Tibial artery (tissue), 4 donors: Measurements from ENCODE around the gene GNG13.

Source experiments
- DNase-seq, 2 donors: peaks; one replicate each; pipeline ENCODE4 v3.0.0-alpha.2; 2019
- H3K27ac ChIP-seq, 2 donors: fragments of 200-600 bp; sonication (generic) in 1 of 2; 1 replicate in 1 of 2; 2 replicates in 1 of 2; pipeline ENCODE4 v1.5.1; 2018 to 2019; ENCODE audit warnings: mild to moderate bottlenecking in 1 of 2
- H3K27me3 ChIP-seq, 2 donors: fragments of 200-600 bp; sonication (generic) in 1 of 2; one replicate each; pipeline versions ENCODE4 v1.5.1 to v1.6.0; 2016 to 2019
- H3K36me3 ChIP-seq, 3 donors: fragments of 200-600 bp; sonication (generic) in 2 of 3; one replicate each; pipeline ENCODE4 v1.5.1; 2016 to 2019; ENCODE audit warnings: mild to moderate bottlenecking in 2 of 3
- H3K4me1 ChIP-seq, 4 donors: fragments of 200-600 bp; sonication (generic) in 2 of 4; 1 replicate in 3 of 4; 2 replicates in 1 of 4; pipeline ENCODE4 v1.5.1; 2016 to 2019
- H3K4me3 ChIP-seq, 2 donors: fragments of 200-600 bp; sonication (generic) in 1 of 2; 1 replicate in 1 of 2; 2 replicates in 1 of 2; pipeline ENCODE4 v1.5.1; 2018 to 2019; ENCODE audit warnings: mild to moderate bottlenecking in 2 of 2
- H3K9me3 ChIP-seq, 3 donors: fragments of 200-600 bp; sonication (generic) in 1 of 3; one replicate each; pipeline ENCODE4 v1.5.1; 2016 to 2019
- intact Hi-C: fragments of 100-400 bp; cut with DNase I; formaldehyde crosslinking; loops from one replicate; pipeline ENCODE4 v1.15.0; 2023; ENCODE audit warnings: low total_unique reads
- TF ChIP-seq, protein P1 (sequence below), 2 experiments: fragments of 200-600 bp in 1 of 2; fragments of 450-650 bp in 1 of 2; IDR thresholded peaks; one replicate each; pipeline ENCODE4 v1.5.1; 2017 to 2019; ENCODE audit warnings: antibody characterized with exemption in 2 of 2, mild to moderate bottlenecking in 1 of 2, moderate library complexity in 1 of 2

GNG13 gene

DNA sequence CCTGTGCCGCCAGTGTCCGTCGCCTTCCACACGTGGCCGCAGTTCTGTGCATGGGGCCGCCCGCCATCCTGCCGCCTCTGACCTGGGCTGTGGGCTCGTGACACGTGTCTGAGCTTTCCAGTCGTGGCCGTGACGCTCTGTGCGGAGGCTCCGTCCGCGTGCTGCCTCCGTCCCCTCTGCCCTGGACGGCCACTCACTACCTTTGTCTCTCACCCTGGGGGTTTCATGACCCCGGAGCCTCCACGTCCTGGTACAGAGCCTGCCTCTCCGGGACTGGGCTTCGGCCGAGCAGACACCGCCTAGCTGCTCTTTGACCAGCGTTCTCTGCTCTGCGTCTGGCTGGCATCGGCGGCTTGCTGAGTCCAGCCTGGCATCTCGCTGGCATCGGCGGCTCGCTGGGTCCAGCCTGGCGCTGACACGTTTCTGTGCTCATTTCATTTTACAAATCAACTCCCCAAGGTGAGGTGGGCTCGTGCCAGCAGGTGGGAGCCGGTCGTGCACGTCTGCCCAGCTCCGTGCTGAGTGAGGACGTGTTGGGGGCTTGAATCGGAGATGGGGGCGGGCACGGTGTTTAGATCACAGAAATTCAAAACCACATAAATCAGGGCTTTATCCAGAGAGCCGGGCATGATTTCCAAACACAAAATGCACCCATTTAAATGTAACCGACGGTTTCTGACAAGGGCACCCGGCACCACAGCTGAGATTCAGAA is 44.3 kb upstream of the GNG13 start:
- intact Hi-C loops = no loop called here
- DNase-seq = no peak
- Histone ChIP-seq H3K36me3 (no peaks in the 10 kb centered on the region), H3K4me3 (no peak overlapping the region), H3K9me3 (no peaks in the 10 kb centered on the region), H3K4me1 (no peaks in the 10 kb centered on the region), H3K27me3 (peaks cover 0 to 35% of the 10 kb centered on the region in 2 donors), H3K27ac (no peak overlapping the region)
- TF ChIP-seq, protein P1, sequence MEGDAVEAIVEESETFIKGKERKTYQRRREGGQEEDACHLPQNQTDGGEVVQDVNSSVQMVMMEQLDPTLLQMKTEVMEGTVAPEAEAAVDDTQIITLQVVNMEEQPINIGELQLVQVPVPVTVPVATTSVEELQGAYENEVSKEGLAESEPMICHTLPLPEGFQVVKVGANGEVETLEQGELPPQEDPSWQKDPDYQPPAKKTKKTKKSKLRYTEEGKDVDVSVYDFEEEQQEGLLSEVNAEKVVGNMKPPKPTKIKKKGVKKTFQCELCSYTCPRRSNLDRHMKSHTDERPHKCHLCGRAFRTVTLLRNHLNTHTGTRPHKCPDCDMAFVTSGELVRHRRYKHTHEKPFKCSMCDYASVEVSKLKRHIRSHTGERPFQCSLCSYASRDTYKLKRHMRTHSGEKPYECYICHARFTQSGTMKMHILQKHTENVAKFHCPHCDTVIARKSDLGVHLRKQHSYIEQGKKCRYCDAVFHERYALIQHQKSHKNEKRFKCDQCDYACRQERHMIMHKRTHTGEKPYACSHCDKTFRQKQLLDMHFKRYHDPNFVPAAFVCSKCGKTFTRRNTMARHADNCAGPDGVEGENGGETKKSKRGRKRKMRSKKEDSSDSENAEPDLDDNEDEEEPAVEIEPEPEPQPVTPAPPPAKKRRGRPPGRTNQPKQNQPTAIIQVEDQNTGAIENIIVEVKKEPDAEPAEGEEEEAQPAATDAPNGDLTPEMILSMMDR (IDR thresholded peaks at IDR 0.05) = no peak

DNA sequence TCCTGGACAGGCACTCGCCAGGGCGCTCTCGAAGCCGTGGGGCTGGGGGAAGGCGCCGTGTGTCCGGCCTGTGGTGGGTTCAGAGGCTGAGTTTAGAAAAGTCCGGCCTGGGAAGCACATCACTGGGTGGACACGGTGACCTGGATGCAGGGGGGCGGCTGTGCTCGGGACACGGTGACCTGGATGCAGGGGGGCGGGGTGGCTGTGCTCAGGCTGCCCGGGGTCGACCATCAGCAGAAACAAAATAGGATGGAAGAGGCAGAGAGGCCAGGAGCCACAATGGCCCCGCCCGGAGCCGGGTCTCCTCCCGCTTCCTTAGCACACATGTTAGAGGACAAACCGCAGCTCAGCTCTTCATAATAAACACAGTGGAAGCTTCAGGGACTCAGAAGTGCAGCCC is 43.2 kb upstream of the GNG13 start:
- intact Hi-C loops = no loop called here
- no peaks in the 10 kb centered on the region for H3K4me1 ChIP-seq
- no peaks in the 10 kb centered on the region for H3K9me3 ChIP-seq
- no peaks in the 10 kb centered on the region for H3K36me3 ChIP-seq
- no peak overlapping the region for H3K27ac ChIP-seq
- peaks cover 0 to 42% of the 10 kb centered on the region in 2 donors for H3K27me3 ChIP-seq
- H3K4me3 ChIP-seq = no peak overlapping the region
- TF ChIP-seq, protein P1 (IDR thresholded peaks at IDR 0.05) = no peak
- DNase-seq = no peak

DNA sequence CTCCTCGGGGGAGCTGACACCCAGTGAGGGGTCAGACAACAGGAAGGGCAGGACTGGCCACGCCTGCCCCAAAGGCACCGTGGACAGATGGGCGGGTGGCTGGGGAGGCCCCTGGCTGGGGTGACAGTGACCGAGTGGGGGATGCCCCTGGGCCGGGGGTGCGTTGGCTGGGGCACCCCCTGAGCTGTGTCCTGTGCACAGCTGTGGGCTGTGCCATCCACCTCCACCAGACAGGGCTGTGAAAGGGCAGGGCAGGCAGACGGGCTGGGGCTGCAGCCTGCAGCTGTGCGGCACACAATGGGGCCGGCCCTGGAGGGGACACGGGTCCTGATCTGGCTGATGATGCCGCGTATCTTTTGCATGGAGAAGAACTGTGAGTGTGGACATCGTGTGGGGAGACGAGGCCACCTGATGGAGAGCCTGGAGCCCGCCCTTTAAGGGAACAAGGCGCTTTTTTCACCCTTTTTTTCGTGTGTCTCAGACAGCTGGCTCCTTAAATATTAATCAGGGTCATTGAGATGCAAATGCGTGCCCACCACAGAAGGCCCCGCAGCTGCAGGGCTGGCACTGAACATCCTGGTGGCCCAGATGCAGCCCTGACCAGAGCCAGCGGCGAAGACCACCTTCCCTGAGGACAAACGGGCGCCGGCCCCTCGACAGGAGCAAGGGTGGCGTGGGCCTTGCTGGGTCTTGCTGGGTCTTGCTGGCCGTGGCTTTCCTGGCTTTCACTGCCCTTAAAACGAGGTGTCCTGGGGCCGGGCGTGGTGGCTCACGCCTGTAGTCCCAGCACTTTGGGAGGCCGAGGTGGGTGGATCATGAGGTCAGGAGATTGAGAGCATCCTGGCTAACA is 42.4 kb upstream of the GNG13 start:
- Histone ChIP-seq H3K27me3 (peaks cover 0 to 42% of the 10 kb centered on the region in 2 donors), H3K4me1 (no peaks in the 10 kb centered on the region), H3K4me3 (no peak overlapping the region), H3K36me3 (no peaks in the 10 kb centered on the region), H3K27ac (no peak overlapping the region), H3K9me3 (no peaks in the 10 kb centered on the region)
- intact Hi-C loops = no loop called here
- TF ChIP-seq, protein P1 (IDR thresholded peaks at IDR 0.05) = no peak
- DNase-seq = no peak

DNA sequence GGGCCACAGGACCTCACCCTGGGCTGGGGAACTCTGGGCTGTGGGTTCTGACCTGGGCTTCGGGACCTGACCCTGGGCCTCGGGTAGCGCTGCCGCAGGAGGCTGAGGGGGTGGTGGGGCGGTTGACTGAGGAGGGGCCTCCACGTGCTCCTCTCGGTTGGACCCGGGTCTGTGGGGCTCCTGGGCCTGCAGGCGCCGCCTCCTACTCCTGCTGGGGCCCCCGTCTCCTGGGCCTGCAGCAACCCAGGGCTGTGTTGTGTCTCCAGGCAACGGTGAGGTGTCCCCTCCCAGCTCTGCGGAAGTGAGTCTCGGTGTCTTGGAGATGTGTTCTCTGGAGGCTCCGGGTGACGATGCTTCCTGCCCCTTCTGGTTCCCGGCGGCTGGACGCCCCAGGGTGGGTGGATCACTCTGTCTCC is 41.5 kb upstream of the GNG13 start:
- H3K4me1 ChIP-seq = no peaks in the 10 kb centered on the region
- H3K27ac ChIP-seq = no peak overlapping the region
- DNase-seq = no peak
- no peak overlapping the region for H3K4me3 ChIP-seq
- peaks cover 0 to under 1% (median 0%) of the 10 kb centered on the region in 3 donors for H3K9me3 ChIP-seq
- peaks cover 0 to 42% of the 10 kb centered on the region in 2 donors for H3K27me3 ChIP-seq
- intact Hi-C loops = no loop called here
- TF ChIP-seq, protein P1 (IDR thresholded peaks at IDR 0.05) = no peak
- H3K36me3 ChIP-seq = no peaks in the 10 kb centered on the region

DNA sequence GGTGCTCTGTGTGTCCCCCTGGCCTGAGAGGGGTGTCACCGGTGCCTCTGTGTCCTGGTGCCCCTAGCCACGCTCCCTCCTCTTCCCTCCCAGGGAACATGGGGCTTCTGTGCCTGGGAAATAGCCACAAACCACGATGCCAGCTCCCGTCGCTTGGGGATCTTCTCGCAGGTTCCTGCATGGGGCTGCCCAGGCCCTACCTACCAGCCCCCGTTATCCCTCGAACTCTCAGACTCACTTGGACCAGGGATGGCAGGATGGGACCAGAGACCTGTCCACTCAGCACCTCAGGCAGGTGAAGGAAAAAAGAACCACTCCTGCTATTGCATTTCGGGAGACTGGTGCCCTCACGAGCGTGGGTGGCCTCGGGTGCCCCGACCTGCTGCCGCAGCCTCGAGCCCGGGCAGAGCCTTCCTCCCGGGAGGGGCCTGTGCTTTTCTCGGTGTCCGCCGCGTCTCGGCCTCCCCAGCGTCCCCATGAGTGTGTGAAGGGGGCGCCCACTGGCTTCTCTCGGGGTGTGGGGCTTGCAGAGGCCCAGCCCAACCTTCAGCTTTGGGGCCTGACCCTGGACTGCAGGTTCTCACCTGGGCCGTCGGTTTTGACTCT is 41.0 kb upstream of the GNG13 start:
- Histone ChIP-seq H3K27ac (no peak overlapping the region), H3K36me3 (no peaks in the 10 kb centered on the region), H3K27me3 (peaks cover 0 to 42% of the 10 kb centered on the region in 2 donors), H3K4me1 (no peaks in the 10 kb centered on the region), H3K4me3 (no peak overlapping the region), H3K9me3 (peaks cover 0 to 6% (median 5%) of the 10 kb centered on the region in 3 donors)
- TF ChIP-seq, protein P1 (IDR thresholded peaks at IDR 0.05) = no peak
- DNase-seq = no peak
- intact Hi-C loops = no loop called here
